SK-N-SH (cell line): ENCODE results near the gene RAP1GAP.

ENCODE experiments used
- FOSL2 ChIP-seq: IDR thresholded peaks from 2 replicates; pipeline ENCODE4 v1.4.0; 2012; ENCODE audit warnings: low read depth, mild to moderate bottlenecking, moderate library complexity, borderline replicate concordance
- GATA2 ChIP-seq: sonication (generic); formaldehyde crosslinking; IDR thresholded peaks from 2 replicates; pipeline ENCODE4 v1.5.0; 2020; ENCODE audit warnings: mild to moderate bottlenecking, missing genetic modification reagents
- POLR2AphosphoS5 ChIP-seq: IDR thresholded peaks from 2 replicates; pipeline ENCODE4 v1.6.1; 2012; ENCODE audit warnings: low read depth, low read length
- SIN3A ChIP-seq: IDR thresholded peaks from 2 replicates; pipeline ENCODE4 v1.6.1; 2012; ENCODE audit warnings: low read depth, mild to moderate bottlenecking, low read length, moderate library complexity, borderline replicate concordance
- SMC3 ChIP-seq: IDR thresholded peaks from 2 replicates; pipeline ENCODE4 v1.6.1; 2012; ENCODE audit warnings: low read depth, low read length, improper control_type of control experiment
- TEAD4 ChIP-seq: IDR thresholded peaks from 2 replicates; pipeline ENCODE4 v1.4.0; 2012; ENCODE audit warnings: mild to moderate bottlenecking, borderline replicate concordance; ENCODE audit not compliant: insufficient read depth
- USF1 ChIP-seq: IDR thresholded peaks from 2 replicates; pipeline ENCODE4 v1.4.0; 2012; ENCODE audit warnings: low read depth, borderline replicate concordance
- YY1 ChIP-seq: IDR thresholded peaks from 2 replicates; pipeline ENCODE4 v1.4.0; 2012; ENCODE audit warnings: low read depth, mild to moderate bottlenecking
- TF ChIP-seq, protein P1 (sequence below): IDR thresholded peaks from 2 replicates; pipeline ENCODE4 v1.6.1; 2012; ENCODE audit warnings: mild to moderate bottlenecking, low read depth, low read length, moderate library complexity
- TF ChIP-seq, protein P2 (sequence below): fragments of 200-600 bp; sonication (generic); IDR thresholded peaks from 2 replicates; pipeline ENCODE4 v1.6.1; 2017; ENCODE audit warnings: antibody characterized with exemption, mild to moderate bottlenecking, moderate library complexity

GRCh38 chr1:21573475-21573874, 95.7 kb downstream of the RAP1GAP start:
- no peak for TF ChIP-seq USF1
- TF ChIP-seq, protein P1, sequence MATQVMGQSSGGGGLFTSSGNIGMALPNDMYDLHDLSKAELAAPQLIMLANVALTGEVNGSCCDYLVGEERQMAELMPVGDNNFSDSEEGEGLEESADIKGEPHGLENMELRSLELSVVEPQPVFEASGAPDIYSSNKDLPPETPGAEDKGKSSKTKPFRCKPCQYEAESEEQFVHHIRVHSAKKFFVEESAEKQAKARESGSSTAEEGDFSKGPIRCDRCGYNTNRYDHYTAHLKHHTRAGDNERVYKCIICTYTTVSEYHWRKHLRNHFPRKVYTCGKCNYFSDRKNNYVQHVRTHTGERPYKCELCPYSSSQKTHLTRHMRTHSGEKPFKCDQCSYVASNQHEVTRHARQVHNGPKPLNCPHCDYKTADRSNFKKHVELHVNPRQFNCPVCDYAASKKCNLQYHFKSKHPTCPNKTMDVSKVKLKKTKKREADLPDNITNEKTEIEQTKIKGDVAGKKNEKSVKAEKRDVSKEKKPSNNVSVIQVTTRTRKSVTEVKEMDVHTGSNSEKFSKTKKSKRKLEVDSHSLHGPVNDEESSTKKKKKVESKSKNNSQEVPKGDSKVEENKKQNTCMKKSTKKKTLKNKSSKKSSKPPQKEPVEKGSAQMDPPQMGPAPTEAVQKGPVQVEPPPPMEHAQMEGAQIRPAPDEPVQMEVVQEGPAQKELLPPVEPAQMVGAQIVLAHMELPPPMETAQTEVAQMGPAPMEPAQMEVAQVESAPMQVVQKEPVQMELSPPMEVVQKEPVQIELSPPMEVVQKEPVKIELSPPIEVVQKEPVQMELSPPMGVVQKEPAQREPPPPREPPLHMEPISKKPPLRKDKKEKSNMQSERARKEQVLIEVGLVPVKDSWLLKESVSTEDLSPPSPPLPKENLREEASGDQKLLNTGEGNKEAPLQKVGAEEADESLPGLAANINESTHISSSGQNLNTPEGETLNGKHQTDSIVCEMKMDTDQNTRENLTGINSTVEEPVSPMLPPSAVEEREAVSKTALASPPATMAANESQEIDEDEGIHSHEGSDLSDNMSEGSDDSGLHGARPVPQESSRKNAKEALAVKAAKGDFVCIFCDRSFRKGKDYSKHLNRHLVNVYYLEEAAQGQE = no peak
- no peak for TF ChIP-seq GATA2 (CRISPR knock-in tag)
- no peak for TF ChIP-seq FOSL2
- TF ChIP-seq TEAD4 = no peak
- TF ChIP-seq YY1 = no peak
- TF ChIP-seq POLR2AphosphoS5 = no peak
- no peak for TF ChIP-seq SMC3
- no peak for TF ChIP-seq SIN3A
- TF ChIP-seq, protein P2, sequence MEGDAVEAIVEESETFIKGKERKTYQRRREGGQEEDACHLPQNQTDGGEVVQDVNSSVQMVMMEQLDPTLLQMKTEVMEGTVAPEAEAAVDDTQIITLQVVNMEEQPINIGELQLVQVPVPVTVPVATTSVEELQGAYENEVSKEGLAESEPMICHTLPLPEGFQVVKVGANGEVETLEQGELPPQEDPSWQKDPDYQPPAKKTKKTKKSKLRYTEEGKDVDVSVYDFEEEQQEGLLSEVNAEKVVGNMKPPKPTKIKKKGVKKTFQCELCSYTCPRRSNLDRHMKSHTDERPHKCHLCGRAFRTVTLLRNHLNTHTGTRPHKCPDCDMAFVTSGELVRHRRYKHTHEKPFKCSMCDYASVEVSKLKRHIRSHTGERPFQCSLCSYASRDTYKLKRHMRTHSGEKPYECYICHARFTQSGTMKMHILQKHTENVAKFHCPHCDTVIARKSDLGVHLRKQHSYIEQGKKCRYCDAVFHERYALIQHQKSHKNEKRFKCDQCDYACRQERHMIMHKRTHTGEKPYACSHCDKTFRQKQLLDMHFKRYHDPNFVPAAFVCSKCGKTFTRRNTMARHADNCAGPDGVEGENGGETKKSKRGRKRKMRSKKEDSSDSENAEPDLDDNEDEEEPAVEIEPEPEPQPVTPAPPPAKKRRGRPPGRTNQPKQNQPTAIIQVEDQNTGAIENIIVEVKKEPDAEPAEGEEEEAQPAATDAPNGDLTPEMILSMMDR = no peak
